Measurements from ENCODE around the gene ANO2.

DNA sequence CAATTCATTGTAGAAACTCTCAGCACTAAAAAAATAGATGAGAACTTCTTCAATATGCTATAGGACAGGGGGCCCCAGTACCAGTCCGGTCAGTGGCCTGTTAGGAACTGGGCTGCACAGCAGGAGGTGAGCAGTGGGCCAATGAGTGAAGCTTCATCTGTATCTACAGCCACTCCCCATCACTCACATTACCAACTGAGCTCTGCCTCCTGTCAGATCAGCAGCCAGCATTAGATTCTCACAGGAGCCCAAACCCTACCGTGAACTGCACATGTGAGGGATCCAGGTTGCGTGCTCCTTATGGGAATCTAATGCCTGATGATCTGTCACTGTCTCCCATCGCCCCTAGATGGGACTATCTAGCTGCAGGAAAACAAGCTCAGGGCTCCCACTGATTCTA, 15.7 kb upstream of the ANO2 start:
- TF ChIP-seq, protein P1, sequence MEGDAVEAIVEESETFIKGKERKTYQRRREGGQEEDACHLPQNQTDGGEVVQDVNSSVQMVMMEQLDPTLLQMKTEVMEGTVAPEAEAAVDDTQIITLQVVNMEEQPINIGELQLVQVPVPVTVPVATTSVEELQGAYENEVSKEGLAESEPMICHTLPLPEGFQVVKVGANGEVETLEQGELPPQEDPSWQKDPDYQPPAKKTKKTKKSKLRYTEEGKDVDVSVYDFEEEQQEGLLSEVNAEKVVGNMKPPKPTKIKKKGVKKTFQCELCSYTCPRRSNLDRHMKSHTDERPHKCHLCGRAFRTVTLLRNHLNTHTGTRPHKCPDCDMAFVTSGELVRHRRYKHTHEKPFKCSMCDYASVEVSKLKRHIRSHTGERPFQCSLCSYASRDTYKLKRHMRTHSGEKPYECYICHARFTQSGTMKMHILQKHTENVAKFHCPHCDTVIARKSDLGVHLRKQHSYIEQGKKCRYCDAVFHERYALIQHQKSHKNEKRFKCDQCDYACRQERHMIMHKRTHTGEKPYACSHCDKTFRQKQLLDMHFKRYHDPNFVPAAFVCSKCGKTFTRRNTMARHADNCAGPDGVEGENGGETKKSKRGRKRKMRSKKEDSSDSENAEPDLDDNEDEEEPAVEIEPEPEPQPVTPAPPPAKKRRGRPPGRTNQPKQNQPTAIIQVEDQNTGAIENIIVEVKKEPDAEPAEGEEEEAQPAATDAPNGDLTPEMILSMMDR (IDR thresholded peaks at IDR 0.05) = no peak
- TF ChIP-seq POLR2AphosphoS5 (IDR thresholded peaks at IDR 0.05) = no peak

Data from stomach (tissue), 4 donors.